ENCODE results near the gene SLC22A5. TPM values are rescaled to one million over a fixed set of nuclear protein-coding genes. Genes with fewer than 3 reads are reported as not detected.

Gene SLC22A5
- total and polyA plus RNA-seq, 9 of the 15 experiments (the other 6 are each of a cell fraction or from before 2014, with no cell fraction given) = 3.0 to 16.6 (median 8.3) TPM

GRCh38 chr5:132381614-132382013, 12.1 kb downstream of the SLC22A5 start (continued):
- TF ChIP-seq REST (IDR thresholded peaks at IDR 0.05; ENCODE audit: borderline replicate concordance) (no peak), REST (CRISPR knock-in tag; IDR thresholded peaks at IDR 0.05; ENCODE audit: low read depth) (no peak), TCF7L2 (IDR thresholded peaks at IDR 0.05; ENCODE audit: low read depth, low read length) (no peak), SMAD4 (CRISPR knock-in tag; conservative IDR thresholded peaks at IDR 0.05) (no peak), FOXA3 (CRISPR knock-in tag; conservative IDR thresholded peaks at IDR 0.05 in 1 of 2, IDR thresholded peaks at IDR 0.05 in 1 of 2) (no peak), NR0B1 (IDR thresholded peaks at IDR 0.05; ENCODE audit: partially characterized antibody) (no peak), ZKSCAN3 (CRISPR knock-in tag; IDR thresholded peaks at IDR 0.05) (no peak)
